GM12878 (cell line): Measurements from ENCODE around the gene TYW5.
"Not testable (repeated sequence)": the region's sequence is repeated elsewhere in the genome, so short reads cannot be mapped to it uniquely, and the experiment has no call there.

Experiments
- ATF7 ChIP-seq: fragments of 450-650 bp; IDR thresholded peaks from 2 replicates; pipeline ENCODE4 v1.6.1; 2016; ENCODE audit warnings: low read depth, mild to moderate bottlenecking
- BCL3 ChIP-seq: IDR thresholded peaks from 2 replicates; pipeline ENCODE4 v1.6.1; 2011; ENCODE audit warnings: borderline replicate concordance, low read depth, mild to moderate bottlenecking, moderate library complexity, low read length; ENCODE audit not compliant: insufficient read depth, poor library complexity, severe bottlenecking
- CREB1 ChIP-seq: IDR thresholded peaks from 2 replicates; pipeline ENCODE4 v1.6.1; 2012; ENCODE audit warnings: low read depth, mild to moderate bottlenecking, inconsistent platforms
- EZH2 ChIP-seq: IDR thresholded peaks from 2 replicates; pipeline ENCODE4 v1.6.1; 2012; ENCODE audit warnings: low read depth, mild to moderate bottlenecking, control low read depth, inconsistent platforms, low read length, borderline replicate concordance; ENCODE audit not compliant: control insufficient read depth
- MXI1 ChIP-seq: fragments of 150-350 bp; IDR thresholded peaks from 2 replicates; pipeline ENCODE4 v1.6.1; 2011; ENCODE audit warnings: low read depth, mild to moderate bottlenecking, inconsistent platforms, low read length, improper control_type of control experiment
- NRF1 ChIP-seq: conservative IDR thresholded peaks from 2 replicates; pipeline ENCODE4 v1.6.1; 2011; ENCODE audit warnings: mild to moderate bottlenecking, low read depth, low read length, improper control_type of control experiment
- RFX5 ChIP-seq: IDR thresholded peaks from 2 replicates; pipeline ENCODE4 v1.6.1; 2011; ENCODE audit warnings: low read depth, low read length, improper control_type of control experiment
- SMAD1 ChIP-seq: fragments of 450-650 bp; IDR thresholded peaks from 2 replicates; pipeline ENCODE4 v1.6.1; 2018; ENCODE audit warnings: mild to moderate bottlenecking, low read depth; ENCODE audit not compliant: partially characterized antibody
- TF ChIP-seq, protein P1 (sequence below), 3 experiments: IDR thresholded peaks in 2 of 3; conservative IDR thresholded peaks in 1 of 3; 2 replicates each; pipeline ENCODE4 v1.5.1; 2011; ENCODE audit warnings: low read depth in 3 of 3, low read length in 3 of 3, mild to moderate bottlenecking in 3 of 3, control low read depth in 2 of 3, moderate library complexity in 2 of 3, inconsistent platforms in 1 of 3, mixed read lengths in 1 of 3; ENCODE audit not compliant: control insufficient read depth in 2 of 3, insufficient read depth in 1 of 3; ENCODE audit errors: extremely low read depth in 1 of 3

- not testable (repeated sequence) for TF ChIP-seq EZH2, NRF1, MXI1, SMAD1, ATF7, RFX5, CREB1, BCL3
- TF ChIP-seq, protein P1, sequence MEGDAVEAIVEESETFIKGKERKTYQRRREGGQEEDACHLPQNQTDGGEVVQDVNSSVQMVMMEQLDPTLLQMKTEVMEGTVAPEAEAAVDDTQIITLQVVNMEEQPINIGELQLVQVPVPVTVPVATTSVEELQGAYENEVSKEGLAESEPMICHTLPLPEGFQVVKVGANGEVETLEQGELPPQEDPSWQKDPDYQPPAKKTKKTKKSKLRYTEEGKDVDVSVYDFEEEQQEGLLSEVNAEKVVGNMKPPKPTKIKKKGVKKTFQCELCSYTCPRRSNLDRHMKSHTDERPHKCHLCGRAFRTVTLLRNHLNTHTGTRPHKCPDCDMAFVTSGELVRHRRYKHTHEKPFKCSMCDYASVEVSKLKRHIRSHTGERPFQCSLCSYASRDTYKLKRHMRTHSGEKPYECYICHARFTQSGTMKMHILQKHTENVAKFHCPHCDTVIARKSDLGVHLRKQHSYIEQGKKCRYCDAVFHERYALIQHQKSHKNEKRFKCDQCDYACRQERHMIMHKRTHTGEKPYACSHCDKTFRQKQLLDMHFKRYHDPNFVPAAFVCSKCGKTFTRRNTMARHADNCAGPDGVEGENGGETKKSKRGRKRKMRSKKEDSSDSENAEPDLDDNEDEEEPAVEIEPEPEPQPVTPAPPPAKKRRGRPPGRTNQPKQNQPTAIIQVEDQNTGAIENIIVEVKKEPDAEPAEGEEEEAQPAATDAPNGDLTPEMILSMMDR (IDR thresholded peaks at IDR 0.05 in 2 of 3, conservative IDR thresholded peaks at IDR 0.05 in 1 of 3; ENCODE audit: control insufficient read depth in 2 of 3, extremely low read depth in 1 of 3, insufficient read depth in 1 of 3, low read depth in 3 of 3, low read length in 3 of 3): not testable (repeated sequence)
Observed at GRCh38 chr2:199912553-199913114, 42.7 kb downstream of the TYW5 start.
